NCI-H446 (cell line): Measurements from ENCODE around the gene ZNF526.

Experiments used
- DNase-seq, 2 experiments: peaks; one replicate each; lab custom pipeline; 2025; lab: John Stamatoyannopoulos, UW

ZNF526 gene

DNA sequence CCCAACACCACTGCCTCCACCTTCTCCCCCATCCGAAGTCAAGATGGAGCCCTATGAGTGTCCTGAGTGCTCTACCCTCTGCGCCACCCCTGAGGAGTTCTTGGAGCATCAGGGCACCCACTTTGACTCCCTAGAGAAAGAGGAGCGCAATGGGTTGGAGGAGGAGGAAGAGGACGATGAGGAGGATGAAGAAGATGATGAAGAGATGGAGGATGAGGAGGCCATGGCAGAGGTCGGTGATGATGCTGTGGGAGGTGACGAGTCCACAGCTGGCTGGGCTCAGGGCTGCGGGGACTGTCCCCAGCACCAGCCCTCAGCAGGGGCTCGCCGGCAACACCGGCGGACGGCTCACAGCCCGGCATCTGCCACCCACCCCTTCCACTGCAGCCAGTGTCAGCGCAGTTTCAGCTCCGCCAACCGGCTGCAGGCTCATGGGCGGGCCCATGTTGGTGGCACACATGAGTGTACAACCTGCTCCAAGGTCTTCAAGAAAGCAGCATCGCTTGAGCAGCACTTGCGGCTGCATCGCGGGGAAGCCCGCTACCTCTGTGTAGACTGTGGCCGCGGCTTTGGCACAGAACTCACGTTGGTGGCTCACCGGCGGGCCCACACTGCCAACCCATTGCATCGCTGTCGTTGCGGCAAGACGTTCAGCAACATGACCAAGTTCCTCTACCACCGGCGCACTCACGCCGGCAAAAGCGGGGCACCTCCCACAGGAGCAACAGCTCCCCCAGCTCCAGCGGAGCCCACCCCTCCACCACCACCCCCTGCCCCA is 5.0 kb downstream of the ZNF526 start:
- no peak for DNase-seq

DNA sequence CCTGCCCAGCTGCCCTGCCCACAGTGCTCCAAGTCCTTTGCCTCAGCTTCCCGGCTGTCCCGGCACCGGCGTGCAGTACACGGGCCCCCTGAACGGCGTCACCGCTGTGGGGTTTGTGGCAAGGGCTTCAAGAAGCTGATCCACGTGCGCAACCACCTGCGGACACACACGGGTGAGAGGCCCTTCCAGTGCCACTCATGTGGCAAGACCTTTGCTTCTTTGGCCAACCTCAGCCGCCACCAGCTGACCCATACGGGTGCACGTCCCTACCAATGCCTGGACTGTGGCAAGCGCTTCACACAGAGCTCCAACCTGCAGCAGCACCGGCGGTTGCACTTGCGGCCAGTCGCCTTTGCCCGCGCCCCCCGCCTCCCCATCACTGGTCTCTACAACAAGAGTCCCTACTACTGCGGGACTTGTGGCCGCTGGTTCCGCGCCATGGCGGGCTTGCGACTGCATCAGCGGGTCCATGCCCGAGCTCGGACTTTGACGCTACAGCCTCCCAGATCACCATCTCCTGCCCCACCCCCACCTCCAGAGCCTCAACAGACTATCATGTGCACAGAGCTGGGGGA is 5.7 kb downstream of the ZNF526 start:
- no peak for DNase-seq

DNA sequence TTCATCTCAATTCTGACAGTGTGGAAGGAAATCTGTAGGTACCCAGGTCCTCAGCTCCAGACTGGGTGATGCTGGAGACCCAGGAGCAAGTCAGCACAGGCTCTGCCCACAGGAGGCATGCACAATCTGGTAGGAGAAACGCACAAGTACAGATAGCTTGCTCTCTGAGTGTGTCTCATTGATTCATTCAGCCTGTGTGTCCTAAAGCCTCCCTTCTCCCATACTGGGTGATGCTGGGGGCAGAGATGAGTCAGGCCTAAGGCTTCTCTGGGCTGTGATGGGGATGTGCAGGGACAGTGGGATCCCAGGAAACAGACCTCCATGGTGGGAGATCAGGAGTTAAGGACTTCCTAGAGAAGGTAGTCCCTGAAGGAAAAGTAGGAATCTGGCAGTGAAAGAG is 6.8 kb downstream of the ZNF526 start:
- DNase-seq, result no peak

DNA sequence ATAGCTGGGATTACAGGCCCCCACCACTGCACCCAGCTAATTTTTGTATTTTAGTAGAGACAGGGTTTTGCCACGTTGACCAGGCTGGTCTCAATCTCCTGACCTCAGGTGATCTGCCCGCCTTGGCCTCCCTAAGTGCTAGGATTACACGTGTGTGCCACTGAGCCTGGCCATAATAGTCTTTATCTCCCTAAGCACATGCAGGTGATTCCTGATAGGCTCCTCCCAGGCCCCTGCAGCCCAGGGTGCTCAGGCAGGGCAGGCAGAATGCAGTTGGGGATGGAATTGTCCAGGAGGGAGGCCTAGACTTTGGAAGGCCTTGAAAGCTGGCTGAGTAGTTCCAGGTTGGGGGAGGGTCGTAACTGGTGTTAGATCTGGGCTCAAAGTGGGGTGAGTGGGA is 8.5 kb downstream of the ZNF526 start:
- no peak for DNase-seq

DNA sequence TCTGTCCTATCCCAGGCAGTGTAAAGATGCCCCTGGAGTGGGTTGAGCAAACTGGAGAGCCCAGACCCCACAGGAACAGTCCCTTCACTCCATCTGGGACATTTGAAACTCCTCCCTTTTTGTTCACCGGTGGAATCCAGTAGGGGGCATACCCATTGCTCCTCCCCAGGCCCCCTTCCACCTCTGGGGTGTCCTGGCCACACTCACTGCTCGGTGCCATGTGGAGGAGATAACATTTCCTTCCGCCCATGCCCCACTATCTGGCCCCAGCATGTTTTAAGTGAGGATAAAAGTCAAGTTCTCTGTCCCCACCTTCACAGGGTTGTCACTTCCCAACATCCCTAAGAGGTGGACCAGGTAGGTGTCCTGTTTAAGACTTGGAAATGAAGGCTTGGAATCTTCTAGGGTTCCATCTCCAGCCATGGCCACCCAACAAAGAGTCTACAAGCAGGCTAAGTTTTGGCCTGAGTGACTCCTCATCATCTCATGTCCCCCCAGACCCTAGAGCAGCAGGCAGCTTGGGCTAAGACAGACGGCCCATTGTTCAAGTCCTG is 9.3 kb downstream of the ZNF526 start:
- no peak for DNase-seq

DNA sequence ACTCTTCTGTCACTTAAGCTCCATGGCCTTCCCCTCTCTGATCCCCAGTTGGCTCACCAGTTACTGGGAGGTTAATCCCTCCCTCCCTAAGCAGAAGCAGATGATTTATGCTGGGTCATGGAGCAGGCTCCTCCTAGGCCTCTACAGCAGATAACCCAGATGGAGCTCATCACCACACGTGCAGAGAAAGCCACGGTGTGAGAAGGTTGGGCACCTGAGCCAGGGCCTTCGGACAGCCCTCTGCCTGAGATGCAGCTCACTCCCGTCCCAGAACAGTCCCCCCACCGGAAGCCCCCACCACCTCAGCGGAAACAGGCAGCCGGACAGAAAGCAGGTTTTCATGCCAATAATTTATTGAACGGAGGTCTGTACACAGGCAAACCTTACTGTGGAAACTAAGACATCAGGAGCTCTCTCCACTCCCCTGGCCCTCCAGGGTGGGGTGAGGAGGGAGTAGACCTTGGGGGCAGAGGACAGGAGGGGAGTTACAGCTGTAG is 9.8 kb downstream of the ZNF526 start:
- DNase-seq, result no peak

DNA sequence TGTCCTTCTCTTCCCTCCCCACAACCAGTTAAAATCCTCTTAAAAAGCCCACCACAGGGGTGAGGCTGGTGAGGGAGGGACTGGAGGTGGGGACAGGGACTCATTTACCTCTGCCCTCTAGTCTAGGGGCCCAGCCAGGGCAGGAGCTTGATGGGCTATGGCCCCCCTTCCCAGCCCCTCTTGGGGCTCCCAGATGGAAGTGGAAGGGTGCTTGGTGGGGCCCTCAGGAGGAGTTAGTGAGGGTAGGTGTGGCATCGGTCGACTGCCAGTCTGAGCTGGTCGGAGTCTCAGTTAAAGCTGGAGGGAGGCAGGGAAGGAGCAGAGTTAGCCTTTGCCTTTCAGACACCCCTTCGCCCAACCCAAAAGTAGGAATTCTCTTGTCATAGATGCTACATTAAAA is 10.5 kb downstream of the ZNF526 start:
- no peak for DNase-seq

DNA sequence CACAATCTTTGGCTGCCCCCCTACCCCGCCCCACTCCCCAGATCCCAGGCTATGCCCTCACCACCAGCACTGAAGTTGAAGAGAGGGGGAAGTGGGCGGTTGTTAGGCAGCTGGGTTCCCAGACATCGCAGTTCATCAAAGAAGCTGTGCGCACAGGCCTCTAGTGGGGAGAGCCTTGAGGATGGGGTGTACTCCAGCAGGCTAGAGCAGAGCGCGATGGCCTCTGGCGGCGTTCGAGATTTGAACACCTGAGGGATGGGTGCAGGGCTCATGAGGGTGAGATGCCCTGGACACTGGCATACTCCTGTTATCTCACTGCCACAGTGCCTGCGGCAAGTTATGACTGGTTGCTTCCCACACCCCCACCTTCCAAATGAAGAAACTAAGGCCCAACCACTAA is 12.3 kb downstream of the ZNF526 start:
- no peak for DNase-seq

DNA sequence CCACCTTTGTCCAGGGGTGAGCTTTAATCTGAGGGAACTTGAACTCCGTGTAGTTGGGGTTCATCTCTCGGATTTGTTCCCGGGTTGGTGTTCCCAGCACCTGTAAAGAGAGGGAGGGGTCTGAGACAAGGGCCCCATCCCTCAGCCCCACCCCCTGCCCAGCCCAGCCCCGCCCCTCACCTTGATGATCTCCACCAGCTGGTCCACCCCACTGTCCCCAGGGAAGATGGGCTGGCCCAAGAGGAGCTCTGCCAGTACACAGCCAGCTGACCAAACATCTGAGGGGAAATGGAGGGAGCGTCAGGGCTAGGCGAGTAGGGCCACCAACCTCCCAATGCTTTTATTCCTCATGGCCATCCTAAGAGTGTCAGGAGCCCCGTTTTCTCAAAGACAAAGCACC is 13.0 kb downstream of the ZNF526 start:
- DNase-seq, result no peak

DNA sequence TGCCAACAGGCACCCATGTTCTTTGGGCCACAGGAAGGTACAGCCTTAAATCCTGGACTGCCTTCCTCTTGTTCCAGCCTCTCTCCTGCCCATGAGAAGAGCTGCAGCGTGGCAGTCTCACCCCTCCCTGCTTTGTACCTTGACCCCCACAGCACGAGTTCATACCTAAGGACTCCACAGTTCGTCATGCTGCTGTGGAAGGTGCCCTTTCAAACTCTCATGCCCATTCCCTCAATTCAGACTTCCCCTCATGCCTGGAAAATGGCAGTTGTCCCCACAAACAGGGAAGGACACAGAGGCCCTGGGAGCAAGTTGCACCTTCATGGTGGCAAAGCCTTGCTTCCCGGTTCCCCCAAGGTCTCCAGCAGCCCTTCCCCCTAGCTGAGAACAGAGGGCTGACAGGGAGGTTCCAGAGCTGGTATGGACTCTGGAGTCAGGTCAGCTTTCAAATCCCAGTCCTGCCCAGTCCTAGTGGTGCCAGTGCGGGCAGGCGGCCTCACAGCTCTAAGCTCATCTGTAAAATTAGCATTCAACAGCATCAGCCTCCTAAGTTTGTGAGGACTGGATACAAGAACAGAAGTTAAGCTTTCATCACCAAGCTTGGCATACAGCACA is 13.7 kb downstream of the ZNF526 start:
- no peak for DNase-seq

DNA sequence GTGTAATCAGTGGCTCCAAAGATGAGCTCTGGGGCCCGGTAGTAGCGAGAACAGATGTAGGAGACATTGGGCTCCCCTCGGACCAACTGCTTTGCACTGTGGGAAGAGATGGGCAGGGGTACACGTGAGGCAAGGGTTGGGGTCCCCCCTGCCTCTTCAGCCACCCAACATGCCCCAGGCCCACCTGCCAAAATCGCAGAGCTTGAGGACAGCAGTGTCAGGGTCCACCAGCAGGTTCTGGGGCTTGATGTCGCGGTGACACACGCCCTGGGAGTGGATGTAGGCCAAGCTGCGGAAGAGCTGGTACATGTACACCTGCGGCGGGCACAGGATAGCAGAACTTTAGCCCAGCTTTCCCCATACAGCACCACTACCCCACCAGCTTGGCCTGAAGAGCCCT is 14.3 kb downstream of the ZNF526 start:
- no peak for DNase-seq

DNA sequence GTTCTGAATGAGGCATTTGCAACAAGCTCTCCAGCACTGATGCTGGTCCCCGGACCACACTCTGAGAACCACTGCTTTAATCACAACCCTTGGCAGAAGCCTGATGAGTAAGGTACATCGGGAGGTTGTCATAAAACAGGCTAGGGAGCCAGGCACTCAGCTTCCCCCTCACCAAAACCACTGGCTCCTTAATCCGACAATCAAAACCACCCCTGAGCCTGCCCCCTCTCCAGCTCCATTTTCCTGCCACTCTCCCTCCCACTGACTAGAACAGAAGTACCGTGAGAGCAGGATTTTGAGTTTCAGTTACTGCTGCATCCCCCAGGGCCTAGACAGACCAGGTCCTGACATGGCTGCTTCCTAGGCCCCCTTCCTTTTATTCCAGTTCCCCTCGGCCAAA is 15.1 kb downstream of the ZNF526 start:
- DNase-seq, result no peak

DNA sequence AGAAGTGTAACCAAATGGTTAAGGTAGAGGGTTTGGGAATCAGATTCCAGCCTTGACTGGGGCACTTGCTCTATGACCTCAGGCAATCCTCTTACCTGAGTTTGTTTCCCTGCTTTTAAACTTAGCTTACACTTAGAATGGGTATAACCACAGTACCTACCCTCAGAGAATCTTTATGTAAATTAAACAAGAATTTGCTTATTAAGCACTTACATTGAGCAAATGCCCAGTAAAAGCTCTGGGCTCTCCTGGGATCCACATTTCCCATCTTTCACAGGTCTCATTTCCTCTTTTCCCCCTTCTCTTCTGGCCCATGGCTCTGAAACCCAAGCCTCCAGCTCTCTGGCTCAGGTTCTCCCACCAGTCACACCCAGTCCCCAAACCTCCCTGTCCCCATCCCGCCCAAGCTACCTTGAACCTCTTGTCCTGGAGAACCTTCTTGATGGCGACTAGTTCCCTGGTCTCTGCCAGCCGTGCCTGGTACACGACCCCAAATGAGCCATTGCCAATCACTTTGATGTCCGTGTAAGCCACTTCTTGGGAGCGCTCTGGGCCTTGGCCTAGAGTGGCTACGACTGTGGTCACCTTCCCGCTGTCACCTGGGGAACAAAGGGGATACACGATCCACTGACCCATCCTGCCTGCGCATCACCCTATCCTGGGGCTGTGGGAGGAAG is 19.6 kb downstream of the ZNF526 start:
- DNase-seq, result no peak

DNA sequence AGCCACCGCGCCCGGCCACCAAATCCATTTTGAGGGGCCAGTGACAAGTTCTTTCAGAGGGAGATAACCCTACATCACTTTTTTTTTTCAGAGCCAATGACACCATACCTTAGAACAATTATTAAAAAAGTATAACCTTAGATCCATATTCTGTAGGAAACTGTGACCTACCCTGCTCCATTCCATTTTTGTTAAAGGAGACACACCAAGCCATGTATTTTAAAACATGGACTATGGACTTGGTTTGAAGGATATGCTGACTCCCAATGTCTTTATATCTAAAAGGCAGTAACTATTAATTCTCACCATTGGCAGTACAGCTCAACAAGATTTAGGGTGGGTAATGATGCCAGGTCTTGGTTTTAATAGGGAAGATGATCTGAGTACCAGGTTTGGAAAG is 21.2 kb downstream of the ZNF526 start:
- no peak for DNase-seq

DNA sequence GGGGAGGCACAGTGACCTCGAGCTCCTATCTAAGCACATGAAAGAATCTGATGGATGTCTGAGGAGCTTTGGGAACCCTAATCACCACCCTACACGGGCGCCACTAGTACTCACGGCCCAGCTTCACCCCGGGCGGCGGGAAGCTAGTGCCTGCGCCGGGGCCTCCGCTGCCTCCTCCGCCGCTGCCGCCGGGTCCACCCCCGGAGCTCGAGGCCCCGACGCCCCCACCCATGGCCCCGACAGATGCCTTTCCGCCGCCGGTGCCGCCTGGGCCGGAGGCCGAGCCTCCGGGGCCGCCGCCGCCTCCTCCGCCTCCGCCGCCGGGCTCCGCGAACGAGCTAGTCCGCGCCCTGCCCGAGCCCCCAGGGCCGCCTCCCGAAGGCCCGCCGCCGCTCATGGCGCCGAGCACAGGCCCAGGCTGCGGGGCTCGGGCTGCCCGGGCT is 22.0 kb downstream of the ZNF526 start:
- no peak for DNase-seq

DNA sequence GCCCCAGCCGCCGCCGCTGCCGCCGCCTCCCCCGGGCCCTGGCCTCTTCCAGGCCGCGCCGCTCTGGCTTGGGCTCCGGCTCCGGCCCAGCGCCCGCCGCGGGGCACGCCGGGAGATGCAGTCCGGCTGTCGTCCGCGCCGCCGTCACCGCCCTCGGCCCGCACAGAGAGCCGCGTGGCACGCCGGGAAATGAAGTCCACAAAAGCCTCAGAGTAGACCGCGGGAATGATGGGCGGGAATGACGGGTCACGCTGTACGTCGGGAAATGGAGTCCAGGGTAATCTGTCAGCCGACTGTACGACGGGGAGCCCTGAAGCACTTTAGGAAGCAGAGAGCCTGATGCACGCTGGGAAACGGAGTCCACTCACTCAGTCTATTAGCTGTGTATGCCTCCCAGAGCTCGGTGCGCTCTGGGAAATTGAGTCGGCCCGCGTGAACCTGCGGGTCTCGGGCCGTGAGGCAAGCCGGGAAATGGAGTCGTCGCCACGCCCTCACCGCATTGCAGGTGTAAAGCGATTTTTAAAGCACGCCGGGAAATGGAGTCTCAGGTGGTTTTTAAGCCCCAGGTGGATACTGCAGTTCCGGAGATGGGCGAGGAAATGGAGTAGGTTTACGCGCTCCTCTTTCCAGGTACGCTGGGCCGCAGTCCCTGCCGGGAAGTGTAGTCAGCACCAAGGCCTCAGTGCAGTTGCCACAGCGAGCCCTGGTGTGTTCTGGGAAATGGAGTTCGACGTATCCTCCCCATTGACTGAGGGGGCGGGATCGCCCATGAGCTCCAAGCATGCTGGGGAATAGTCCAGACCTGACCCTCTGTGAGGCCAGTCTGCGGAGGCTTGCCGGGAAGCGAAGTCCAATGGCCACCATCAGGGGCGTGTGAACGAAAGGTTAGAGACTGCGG is 22.6 kb downstream of the ZNF526 start, which contains the start of gene GSK3A:
GSK3A (minus strand) TSS at position 91 of the 898 bp plus-strand sequence. CDS start 137 bp downstream, outside the sequence.
- DNase-seq, result peak; percentile 97 to 99

DNA sequence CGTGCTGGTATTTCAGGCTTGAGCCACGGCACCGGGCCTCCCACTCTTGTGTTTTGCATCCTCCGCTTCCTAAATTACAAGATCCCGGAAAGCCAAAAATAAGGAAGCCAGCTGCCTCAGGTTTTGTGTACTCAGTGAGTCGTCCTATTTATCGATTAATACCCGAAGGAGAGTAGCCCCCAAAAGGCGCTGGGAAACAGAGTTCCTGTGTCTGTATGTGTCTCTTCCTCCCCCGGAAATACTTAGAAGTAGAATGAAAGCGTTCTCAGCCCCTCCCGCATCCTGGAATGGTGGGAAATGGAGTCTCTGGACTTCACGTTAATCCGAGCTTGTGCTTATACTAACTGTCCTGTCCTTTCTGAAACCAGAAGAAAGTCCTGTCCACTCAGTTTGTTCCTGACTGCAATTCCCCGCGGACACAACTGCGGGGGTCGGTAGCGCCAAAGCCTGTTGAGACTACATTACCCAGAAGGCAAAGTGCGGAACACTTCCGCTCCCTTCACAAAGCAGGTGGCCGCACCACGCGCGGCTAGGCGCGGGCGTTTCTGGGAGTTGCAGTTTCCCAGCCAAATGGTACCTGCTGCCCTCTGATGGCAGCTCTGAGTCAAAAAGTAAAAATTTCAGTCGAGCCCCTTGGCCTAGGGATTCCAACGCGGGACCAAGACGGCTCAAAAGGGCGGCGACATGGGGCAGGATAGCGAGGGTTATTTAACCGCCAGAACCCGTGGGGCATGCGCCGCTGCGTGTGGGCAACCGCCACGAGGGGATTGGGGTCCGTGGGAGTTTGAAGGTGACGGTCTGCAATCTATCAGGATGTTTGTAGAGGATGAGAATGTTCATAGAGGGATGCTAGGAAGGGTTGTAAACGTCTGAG is 24.5 kb downstream of the ZNF526 start:
- DNase-seq, result peak; percentile 90 to 97

DNA sequence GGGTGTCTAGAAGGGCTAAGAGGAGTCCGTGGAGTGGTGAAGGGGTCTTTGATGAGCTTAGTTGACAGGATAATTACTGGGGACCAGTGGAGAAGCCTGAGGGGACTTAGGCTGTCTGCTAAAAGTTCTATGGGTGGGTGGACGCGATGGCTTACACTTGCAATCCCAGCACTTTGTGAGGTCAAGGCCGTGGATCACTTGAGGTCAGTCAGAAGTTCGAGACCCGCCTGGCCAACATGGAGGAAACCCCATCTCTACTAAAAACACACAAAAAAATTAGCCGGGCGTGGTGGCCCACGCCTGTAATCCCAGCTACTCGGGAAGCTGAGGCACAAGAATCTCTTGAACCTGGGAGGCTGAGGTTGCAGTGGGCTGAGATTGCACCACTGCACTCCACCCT is 25.1 kb downstream of the ZNF526 start:
- no peak for DNase-seq

DNA sequence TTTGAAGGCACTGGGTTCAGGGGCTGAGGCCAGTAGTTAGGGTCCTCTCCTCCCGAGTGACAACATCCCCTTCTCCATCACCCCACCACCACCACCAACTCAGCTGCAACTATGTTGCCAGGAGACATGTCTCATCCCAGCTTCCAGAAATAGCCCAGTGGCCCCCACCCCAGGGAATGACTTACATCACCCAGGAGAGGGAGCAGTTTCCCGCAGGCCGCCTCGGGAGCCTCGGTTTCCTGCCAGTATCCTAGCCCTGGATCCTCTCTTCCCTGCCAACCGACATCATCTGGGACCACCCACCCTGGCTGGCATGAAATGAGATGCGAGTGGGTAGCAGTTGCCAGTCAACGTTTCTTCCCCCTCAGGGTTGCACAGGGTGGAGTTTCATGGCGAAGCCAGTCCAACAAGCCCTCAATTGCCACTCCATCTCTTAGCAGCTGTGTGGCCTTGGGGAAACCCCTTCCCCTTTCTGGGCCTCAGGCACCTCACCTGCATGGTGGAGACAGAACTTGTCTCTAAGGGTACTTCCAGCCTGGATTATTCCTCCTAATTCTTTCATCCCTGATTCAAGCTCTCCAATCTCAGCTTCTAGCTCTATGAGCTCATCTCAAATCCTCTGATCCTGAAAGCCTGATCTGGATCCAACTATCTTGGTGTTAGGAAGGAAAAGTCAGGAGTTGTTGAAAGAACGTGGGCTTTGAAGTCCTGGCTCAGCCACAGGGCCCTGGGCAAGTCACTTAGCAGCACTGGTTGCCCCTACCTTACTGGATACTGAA is 26.2 kb downstream of the ZNF526 start:
- peak; percentile 49 to 75 for DNase-seq
